Measurements from ENCODE around the gene TRIM60. TPM values are rescaled to one million over a fixed set of nuclear protein-coding genes. Genes with fewer than 3 reads are reported as not detected.

TRIM60 gene
- total and polyA plus RNA-seq, 11 donors: not detected

DNA sequence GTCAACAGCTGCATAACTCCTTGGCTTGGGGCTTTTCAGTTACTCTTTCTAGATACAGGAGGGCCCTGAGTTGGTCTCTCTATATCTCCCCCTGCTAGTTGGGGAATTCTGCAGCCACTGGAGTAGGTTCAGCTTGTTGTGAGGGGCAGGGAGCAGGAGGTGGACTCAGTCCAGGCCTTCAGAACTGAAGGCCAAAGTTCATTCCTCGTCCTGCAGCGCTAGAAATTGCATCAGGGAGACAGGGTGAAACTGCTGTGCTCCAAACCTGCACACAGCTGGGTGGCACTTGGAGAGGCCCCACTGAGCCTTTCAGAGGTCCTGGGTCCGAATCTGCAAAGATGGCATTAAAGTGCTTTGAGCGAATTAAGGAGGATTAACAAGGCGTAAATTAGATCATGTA lies 24.9 kb upstream of the TRIM60 start:
- intact Hi-C loops (cut with DNase I): no loop called here

DNA sequence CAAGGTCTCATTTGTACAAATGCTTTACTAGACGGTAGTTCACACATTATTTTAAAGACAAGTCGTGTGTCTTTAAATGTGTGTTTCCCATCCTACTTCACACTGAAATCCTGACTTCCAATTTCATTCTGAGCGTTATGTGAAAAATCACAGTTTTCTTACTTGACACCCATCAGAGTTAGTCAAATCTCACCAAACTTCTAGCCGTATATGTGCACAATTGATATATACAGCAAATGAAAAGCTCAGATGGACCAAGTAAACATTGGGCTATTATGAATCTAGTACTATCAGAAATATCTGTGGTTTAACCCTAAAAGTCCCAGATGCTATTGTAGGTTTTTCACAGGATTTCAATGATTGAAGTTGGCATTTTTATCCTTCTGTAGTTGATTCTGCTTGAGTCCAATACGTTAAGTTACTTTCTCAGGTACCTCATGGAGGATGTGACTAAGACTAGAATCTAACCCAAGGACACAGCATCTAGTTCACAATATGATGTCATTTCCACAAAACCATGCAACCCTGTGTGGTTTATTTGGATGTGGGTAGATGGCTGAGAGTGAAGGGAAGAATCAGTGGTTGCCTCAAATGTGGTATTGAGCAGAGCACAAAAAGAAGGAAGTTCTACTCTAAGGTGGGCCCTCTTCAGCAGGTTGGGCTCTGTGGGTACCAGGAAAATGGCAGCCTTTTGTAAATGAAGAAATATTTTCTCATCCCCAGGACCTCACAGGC lies 22.1 kb upstream of the TRIM60 start:
- no peaks in the 10 kb centered on the region for H3K9me3 ChIP-seq
- peaks cover 0 to 4% (median 0%) of the 10 kb centered on the region in 9 donors for H3K27me3 ChIP-seq
- 81 to 86% (median 84%) methylated on average over 5 of the region's 5 CpGs for WGBS, 4 donors
- ATAC-seq: no peak
- no peaks in the 10 kb centered on the region for H3K36me3 ChIP-seq
- no peak overlapping the region for H3K27ac ChIP-seq
- no peaks in the 10 kb centered on the region for H3K4me1 ChIP-seq
- TF ChIP-seq, protein P1, sequence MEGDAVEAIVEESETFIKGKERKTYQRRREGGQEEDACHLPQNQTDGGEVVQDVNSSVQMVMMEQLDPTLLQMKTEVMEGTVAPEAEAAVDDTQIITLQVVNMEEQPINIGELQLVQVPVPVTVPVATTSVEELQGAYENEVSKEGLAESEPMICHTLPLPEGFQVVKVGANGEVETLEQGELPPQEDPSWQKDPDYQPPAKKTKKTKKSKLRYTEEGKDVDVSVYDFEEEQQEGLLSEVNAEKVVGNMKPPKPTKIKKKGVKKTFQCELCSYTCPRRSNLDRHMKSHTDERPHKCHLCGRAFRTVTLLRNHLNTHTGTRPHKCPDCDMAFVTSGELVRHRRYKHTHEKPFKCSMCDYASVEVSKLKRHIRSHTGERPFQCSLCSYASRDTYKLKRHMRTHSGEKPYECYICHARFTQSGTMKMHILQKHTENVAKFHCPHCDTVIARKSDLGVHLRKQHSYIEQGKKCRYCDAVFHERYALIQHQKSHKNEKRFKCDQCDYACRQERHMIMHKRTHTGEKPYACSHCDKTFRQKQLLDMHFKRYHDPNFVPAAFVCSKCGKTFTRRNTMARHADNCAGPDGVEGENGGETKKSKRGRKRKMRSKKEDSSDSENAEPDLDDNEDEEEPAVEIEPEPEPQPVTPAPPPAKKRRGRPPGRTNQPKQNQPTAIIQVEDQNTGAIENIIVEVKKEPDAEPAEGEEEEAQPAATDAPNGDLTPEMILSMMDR (IDR thresholded peaks at IDR 0.05): no peak
- no peak for TF ChIP-seq POLR2A (IDR thresholded peaks at IDR 0.05)
- no peak overlapping the region for H3K4me3 ChIP-seq
- DNase-seq: no peak
- intact Hi-C loops (cut with DNase I): no loop called here

More for the DNA sequence above, 24.9 kb upstream of the TRIM60 start:
- no peaks in the 10 kb centered on the region for H3K4me1 ChIP-seq
- ATAC-seq: no peak
- H3K4me3 ChIP-seq: no peak overlapping the region
- peaks cover 0 to 4% (median 0%) of the 10 kb centered on the region in 9 donors for H3K27me3 ChIP-seq
- no peak for DNase-seq
- TF ChIP-seq, protein P1 (IDR thresholded peaks at IDR 0.05): no peak
- TF ChIP-seq POLR2A (IDR thresholded peaks at IDR 0.05): no peak
- H3K9me3 ChIP-seq: no peaks in the 10 kb centered on the region
- WGBS, 4 donors: 59 to 85% (median 74%) methylated on average over 5 of the region's 5 CpGs
- H3K27ac ChIP-seq: no peak overlapping the region
- H3K36me3 ChIP-seq: no peaks in the 10 kb centered on the region

DNA sequence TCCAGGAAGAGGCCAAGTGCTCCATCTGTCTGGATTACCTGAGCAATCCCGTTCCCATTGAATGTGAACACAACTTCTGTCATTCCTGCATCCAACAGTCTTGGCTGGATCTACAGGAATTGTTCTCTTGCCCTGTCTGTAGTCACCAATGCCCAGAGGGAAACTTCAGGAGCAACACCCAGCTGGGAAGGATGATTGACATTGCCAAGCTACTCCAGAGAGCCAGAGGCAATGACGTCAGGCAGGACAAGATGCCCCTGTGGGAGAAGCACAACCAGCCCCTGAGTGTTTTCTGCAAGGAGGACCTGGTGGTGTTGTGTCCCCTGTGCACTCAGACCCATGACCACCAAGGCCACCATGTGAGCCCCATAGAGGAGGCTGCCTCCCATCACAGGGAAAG lies 21.3 kb upstream of the TRIM60 start:
- DNase-seq (no peak), ATAC-seq (no peak)
- intact Hi-C loops (cut with DNase I): no loop called here
- Histone ChIP-seq H3K9me3 (no peaks in the 10 kb centered on the region), H3K36me3 (no peaks in the 10 kb centered on the region), H3K4me3 (no peak overlapping the region), H3K27me3 (peaks cover 0 to 4% (median 0%) of the 10 kb centered on the region in 9 donors), H3K27ac (no peak overlapping the region), H3K4me1 (no peaks in the 10 kb centered on the region)
- TF ChIP-seq, protein P1 (IDR thresholded peaks at IDR 0.05): no peak
- no peak for TF ChIP-seq POLR2A (IDR thresholded peaks at IDR 0.05)
- 64 to 93% (median 70%) methylated on average over 2 of the region's 2 CpGs for WGBS, 4 donors

DNA sequence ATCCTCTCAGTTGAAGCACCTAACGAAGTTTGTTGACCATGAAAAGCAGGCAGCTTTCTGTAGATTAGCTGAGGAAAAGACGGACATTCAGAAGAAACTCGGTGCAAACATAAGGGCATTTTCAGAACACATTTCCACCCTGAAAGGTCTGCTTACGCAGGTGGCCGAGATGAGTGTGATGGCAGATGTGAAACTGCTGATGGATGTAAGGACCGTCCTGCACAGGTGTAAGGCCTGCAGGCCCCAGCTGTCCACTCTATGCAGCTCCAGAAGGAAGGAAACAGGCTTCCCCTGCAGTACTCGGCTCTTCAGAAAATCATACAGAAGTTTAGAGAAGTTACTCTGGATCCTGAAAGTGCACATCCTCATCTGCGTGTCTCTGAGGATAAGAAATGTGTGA lies 20.8 kb upstream of the TRIM60 start:
- Histone ChIP-seq H3K27me3 (peaks cover 0 to 4% (median 0%) of the 10 kb centered on the region in 9 donors), H3K9me3 (no peaks in the 10 kb centered on the region), H3K27ac (no peak overlapping the region), H3K36me3 (no peaks in the 10 kb centered on the region), H3K4me3 (no peak overlapping the region), H3K4me1 (no peaks in the 10 kb centered on the region)
- 72 to 85% (median 83%) methylated on average over 8 of the region's 8 CpGs for WGBS, 4 donors
- DNase-seq (no peak), ATAC-seq (no peak)
- intact Hi-C loops (cut with DNase I): no loop called here
- no peak for TF ChIP-seq POLR2A (IDR thresholded peaks at IDR 0.05)
- TF ChIP-seq, protein P1 (IDR thresholded peaks at IDR 0.05): no peak

Data from heart left ventricle (tissue), 16 donors.